Kidney epithelial cell (primary cell): ENCODE data around the gene AIG1. TPM values are rescaled to one million over a fixed set of nuclear protein-coding genes. Genes with fewer than 3 reads are reported as not detected.

Experiments
- DNase-seq: peaks from one replicate; pipeline ENCODE4 v3.0.0-alpha.2; 2010; ENCODE audit warnings: low read depth
- H3K27me3 ChIP-seq: 2 replicates; pipeline ENCODE4 v1.6.0; 2011; ENCODE audit warnings: low read length; ENCODE audit not compliant: control insufficient read depth, insufficient read depth
- H3K36me3 ChIP-seq: 2 replicates; pipeline ENCODE4 v1.5.1; 2011; ENCODE audit warnings: low read length; ENCODE audit not compliant: control insufficient read depth, insufficient read depth
- H3K4me3 ChIP-seq: 2 replicates; pipeline ENCODE4 v1.5.1; 2011; ENCODE audit warnings: low read depth, mild to moderate bottlenecking, control low read depth, low read length
- total RNA-seq: library from RNA; depleted of rRNA; stranded (reverse); fragments of >200 nt; gene quantifications from 2 replicates; pipeline ENCODE4 v1.2.3, GENCODE V29; 2015
- TF ChIP-seq, protein P1 (sequence below): IDR thresholded peaks from 2 replicates; pipeline ENCODE4 v1.5.1; 2011; ENCODE audit warnings: mild to moderate bottlenecking, moderate library complexity, low read length, control low read depth, inconsistent platforms; ENCODE audit not compliant: insufficient read depth, poor library complexity, severe bottlenecking

AIG1 gene
- total RNA-seq, 1 donor from 2014 or later, result 62.5 TPM

GRCh38 chr6:143194095-143194589 is 133.5 kb downstream of the AIG1 start:
- no peak for DNase-seq
- no peaks in the 10 kb centered on the region for H3K27me3 ChIP-seq
- TF ChIP-seq, protein P1, sequence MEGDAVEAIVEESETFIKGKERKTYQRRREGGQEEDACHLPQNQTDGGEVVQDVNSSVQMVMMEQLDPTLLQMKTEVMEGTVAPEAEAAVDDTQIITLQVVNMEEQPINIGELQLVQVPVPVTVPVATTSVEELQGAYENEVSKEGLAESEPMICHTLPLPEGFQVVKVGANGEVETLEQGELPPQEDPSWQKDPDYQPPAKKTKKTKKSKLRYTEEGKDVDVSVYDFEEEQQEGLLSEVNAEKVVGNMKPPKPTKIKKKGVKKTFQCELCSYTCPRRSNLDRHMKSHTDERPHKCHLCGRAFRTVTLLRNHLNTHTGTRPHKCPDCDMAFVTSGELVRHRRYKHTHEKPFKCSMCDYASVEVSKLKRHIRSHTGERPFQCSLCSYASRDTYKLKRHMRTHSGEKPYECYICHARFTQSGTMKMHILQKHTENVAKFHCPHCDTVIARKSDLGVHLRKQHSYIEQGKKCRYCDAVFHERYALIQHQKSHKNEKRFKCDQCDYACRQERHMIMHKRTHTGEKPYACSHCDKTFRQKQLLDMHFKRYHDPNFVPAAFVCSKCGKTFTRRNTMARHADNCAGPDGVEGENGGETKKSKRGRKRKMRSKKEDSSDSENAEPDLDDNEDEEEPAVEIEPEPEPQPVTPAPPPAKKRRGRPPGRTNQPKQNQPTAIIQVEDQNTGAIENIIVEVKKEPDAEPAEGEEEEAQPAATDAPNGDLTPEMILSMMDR, result no peak
- no peak overlapping the region for H3K4me3 ChIP-seq
- peaks cover 1% of the 10 kb centered on the region for H3K36me3 ChIP-seq

- DNase-seq, result no peak
- Histone ChIP-seq H3K27me3 (no peaks in the 10 kb centered on the region), H3K4me3 (no peak overlapping the region), H3K36me3 (peaks cover 1% of the 10 kb centered on the region)
- TF ChIP-seq, protein P1, result no peak
Measured at GRCh38 chr6:143195349-143195845, 134.7 kb downstream of the AIG1 start.

DNA sequence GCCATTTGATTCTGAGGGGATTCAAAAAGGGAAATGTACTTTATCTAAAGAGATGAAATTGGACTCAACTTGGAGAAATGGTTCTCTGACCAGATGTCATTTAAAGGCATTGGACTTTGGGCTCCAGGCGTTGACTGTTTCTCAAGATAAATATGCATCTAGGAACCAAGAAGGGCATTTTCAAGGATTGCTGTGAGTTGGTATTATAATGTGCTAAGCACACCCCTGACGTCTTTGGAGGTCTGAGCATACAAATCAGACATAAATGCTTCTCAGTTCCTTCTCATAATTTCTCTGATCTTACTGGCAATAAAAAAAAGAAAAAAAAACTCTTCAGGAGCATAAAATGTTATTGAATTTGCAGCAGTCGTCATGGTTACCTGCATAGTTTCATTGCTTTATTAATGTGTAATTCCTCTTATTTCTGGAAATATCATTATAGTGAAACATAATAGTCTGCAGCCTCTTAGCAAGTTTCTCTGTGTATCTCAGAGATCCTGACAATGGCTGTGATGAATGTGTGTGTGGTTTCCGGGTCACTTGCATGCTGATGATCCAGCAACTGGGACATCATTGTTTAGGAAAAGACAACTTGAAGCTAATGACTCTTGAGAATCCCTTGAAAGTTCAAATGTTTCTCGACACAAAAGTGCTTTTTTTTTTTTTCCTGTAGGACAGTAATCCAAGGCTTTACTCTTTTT is 136.0 kb downstream of the AIG1 start:
- TF ChIP-seq, protein P1, result no peak
- Histone ChIP-seq H3K4me3 (no peak overlapping the region), H3K36me3 (peaks cover 1% of the 10 kb centered on the region), H3K27me3 (no peaks in the 10 kb centered on the region)
- peak; percentile 28 for DNase-seq

- Histone ChIP-seq H3K4me3 (no peak overlapping the region), H3K36me3 (no peaks in the 10 kb centered on the region), H3K27me3 (no peaks in the 10 kb centered on the region)
- TF ChIP-seq, protein P1, result no peak
- no peak for DNase-seq
Measured at GRCh38 chr6:143197377-143197776, 136.7 kb downstream of the AIG1 start.

GRCh38 chr6:143198312-143198711 is 137.6 kb downstream of the AIG1 start:
- Histone ChIP-seq H3K36me3 (no peaks in the 10 kb centered on the region), H3K4me3 (no peak overlapping the region), H3K27me3 (no peaks in the 10 kb centered on the region)

More at GRCh38 chr6:143198312-143198711, 137.6 kb downstream of the AIG1 start:
- DNase-seq, result no peak
- TF ChIP-seq, protein P1, result no peak
